SU-DHL-6 (cell line): Measurements from ENCODE around the gene KNTC1.
"Not testable (repeated sequence)": the region's sequence is repeated elsewhere in the genome, so short reads cannot be mapped to it uniquely, and the experiment has no call there.

Experiments used
- H2AFZ ChIP-seq: fragments of 200-600 bp; sonication (generic); 2 replicates; pipeline ENCODE4 v1.6.1; 2014; ENCODE audit warnings: low read depth, mild to moderate bottlenecking, moderate library complexity, mixed read lengths, antibody characterized with exemption, low read length; ENCODE audit not compliant: severe bottlenecking
- H3F3A ChIP-seq: fragments of 200-600 bp; shearing (Covaris generic); 2 replicates; pipeline ENCODE4 v1.6.0; 2016; ENCODE audit warnings: antibody characterized with exemption, mild to moderate bottlenecking; ENCODE audit not compliant: insufficient read depth
- H3K27ac ChIP-seq: fragments of 200-600 bp; sonication (generic); 2 replicates; pipeline ENCODE4 v1.5.1; 2016; ENCODE audit warnings: low read depth, mild to moderate bottlenecking, low read length, moderate library complexity, mixed read lengths
- H3K27me3 ChIP-seq: fragments of 200-600 bp; sonication (generic), shearing (Covaris generic); 2 replicates; pipeline ENCODE4 v1.6.0; 2014; ENCODE audit warnings: mild to moderate bottlenecking, low read length
- H3K36me3 ChIP-seq: fragments of 200-600 bp; sonication (generic); 2 replicates; pipeline ENCODE4 v1.6.1; 2014; ENCODE audit warnings: mild to moderate bottlenecking, low read length, mixed read lengths
- H3K4me2 ChIP-seq: fragments of 300-600, 200-600 bp; shearing (Covaris generic), sonication (generic); 2 replicates; pipeline ENCODE4 v1.6.0; 2014; ENCODE audit warnings: low read length, low read depth, mild to moderate bottlenecking; ENCODE audit not compliant: poor library complexity, severe bottlenecking
- H3K4me3 ChIP-seq: fragments of 200-600 bp; sonication (generic); 2 replicates; pipeline ENCODE4 v1.5.1; 2014; ENCODE audit warnings: antibody characterized with exemption, low read length, mild to moderate bottlenecking, mixed read lengths; ENCODE audit not compliant: insufficient read depth, poor library complexity, severe bottlenecking
- H3K79me2 ChIP-seq: fragments of 200-600 bp; sonication (generic); 2 replicates; pipeline ENCODE4 v1.6.1; 2014; ENCODE audit warnings: mild to moderate bottlenecking, low read length, moderate library complexity; ENCODE audit not compliant: insufficient read depth
- H3K9ac ChIP-seq: fragments of 200-600 bp; sonication (generic); 2 replicates; pipeline ENCODE4 v1.7.0; 2014; ENCODE audit warnings: mild to moderate bottlenecking, low read length
- H3K9me2 ChIP-seq: fragments of 200-600 bp; sonication (generic); replicated peaks from 2 replicates; pipeline ENCODE4 v1.6.1; 2014; ENCODE audit warnings: low read length; ENCODE audit not compliant: insufficient read depth
- H3K9me3 ChIP-seq: fragments of 200-600 bp; sonication (generic); 2 replicates; pipeline ENCODE4 v1.6.1; 2014; ENCODE audit warnings: low read length, mixed read lengths; ENCODE audit not compliant: insufficient read depth
- H4K20me1 ChIP-seq: fragments of 200-600 bp; sonication (generic); 2 replicates; pipeline ENCODE4 v1.6.1; 2014; ENCODE audit warnings: low read depth, mild to moderate bottlenecking, antibody characterized with exemption, low read length, moderate library complexity, mixed read lengths
- CTCF ChIP-seq: fragments of 200-600 bp; sonication (generic); IDR thresholded peaks from one replicate; pipeline ENCODE4 v1.5.1; 2017; ENCODE audit warnings: antibody characterized with exemption, mild to moderate bottlenecking, low read length, moderate library complexity; ENCODE audit not compliant: insufficient read depth, poor library complexity, severe bottlenecking
- EZH2phosphoT487 ChIP-seq: fragments of 200-600 bp; sonication (generic), shearing (Covaris generic); conservative IDR thresholded peaks from 2 replicates; pipeline ENCODE4 v1.6.1; 2018; ENCODE audit warnings: mild to moderate bottlenecking, antibody characterized with exemption, low read length, moderate library complexity, mixed read lengths

Gene KNTC1

DNA sequence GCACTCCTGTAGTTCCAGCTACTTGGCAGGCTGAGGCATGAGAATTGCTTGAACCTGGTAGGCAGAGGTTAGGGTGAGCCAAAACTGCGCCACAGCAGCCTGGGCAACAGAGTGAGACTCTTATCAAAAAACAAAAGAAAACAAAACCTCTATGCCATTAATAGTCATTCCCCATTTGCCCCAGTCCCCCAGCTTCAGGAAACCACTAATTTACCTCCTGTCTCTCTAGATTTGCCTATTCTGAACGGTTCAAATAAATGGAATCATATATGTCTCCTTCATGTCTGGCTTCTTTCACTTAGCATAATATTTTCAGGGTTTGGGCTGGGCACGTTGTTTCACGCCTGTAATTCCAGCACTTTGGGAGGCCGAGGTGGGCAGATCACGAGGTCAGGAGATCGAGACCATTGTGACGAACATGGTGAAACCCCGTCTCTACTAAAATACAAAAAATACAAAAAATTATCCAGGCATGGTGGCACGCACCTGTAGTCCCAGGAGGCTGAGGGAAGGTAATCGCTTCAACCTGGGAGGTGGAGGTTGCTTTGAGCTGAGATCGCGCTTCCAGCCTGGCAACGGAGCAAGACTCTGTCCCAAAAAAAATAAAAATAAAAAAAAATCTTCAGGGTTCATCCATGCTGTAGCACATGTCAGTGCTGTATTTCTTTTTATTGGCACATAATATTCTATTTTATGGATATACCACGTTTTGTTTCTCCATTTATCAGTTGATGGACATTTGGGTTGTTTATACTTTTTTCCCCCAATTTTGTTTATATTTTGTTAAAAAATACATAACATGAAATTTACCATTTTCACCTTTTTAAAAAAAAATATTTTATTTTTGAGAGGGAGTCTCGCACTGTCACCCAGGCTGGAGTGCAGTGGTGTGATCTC lies 31.9 kb downstream of the KNTC1 start:
- H3K27me3 ChIP-seq, result no peaks in the 10 kb centered on the region
- H3K9me3 ChIP-seq, result no peaks in the 10 kb centered on the region
- H3K9me2 ChIP-seq, result no peaks in the 10 kb centered on the region
- TF ChIP-seq EZH2phosphoT487 (no peak), CTCF (no peak)
- H3K9ac ChIP-seq, result no peak overlapping the region
- no peaks in the 10 kb centered on the region for H3F3A ChIP-seq
- H4K20me1 ChIP-seq, result no peaks in the 10 kb centered on the region
- H3K79me2 ChIP-seq, result no peaks in the 10 kb centered on the region
- H3K4me2 ChIP-seq, result no peak overlapping the region
- H3K27ac ChIP-seq, result no peak overlapping the region
- peaks cover 33% of the 10 kb centered on the region; the same call in 1 of the 2 replicates for H3K36me3 ChIP-seq
- H2AFZ ChIP-seq, result no peak overlapping the region
- no peak overlapping the region for H3K4me3 ChIP-seq

DNA sequence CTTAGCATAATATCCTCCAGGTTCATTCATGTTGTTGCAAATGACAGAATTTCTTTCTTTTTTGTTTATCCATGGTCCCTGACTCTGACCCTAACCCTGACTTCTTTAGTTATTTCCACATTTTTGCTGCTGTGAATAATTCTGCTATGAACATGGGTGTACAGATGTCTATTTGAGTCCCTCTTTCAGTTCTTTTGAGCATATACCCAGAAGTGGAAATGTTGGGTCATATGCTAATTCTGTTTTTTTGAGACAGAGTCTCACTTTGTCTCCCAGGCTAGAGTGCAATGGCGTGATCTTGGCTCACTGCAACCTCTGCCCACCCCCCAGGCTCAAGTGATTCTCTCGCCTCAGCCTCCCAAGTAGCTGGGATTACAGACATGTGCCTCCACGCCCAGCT lies 33.1 kb downstream of the KNTC1 start:
- Histone ChIP-seq H3K4me2 (no peak overlapping the region), H2AFZ (no peak overlapping the region), H3K9ac (no peak overlapping the region), H3K9me2 (no peaks in the 10 kb centered on the region), H3K27ac (no peak overlapping the region), H3F3A (no peaks in the 10 kb centered on the region), H3K79me2 (no peaks in the 10 kb centered on the region), H3K9me3 (no peaks in the 10 kb centered on the region), H3K27me3 (no peaks in the 10 kb centered on the region), H4K20me1 (no peaks in the 10 kb centered on the region), H3K4me3 (no peak overlapping the region), H3K36me3 (peaks cover 32% of the 10 kb centered on the region; the same call in 1 of the 2 replicates)
- TF ChIP-seq CTCF, result no peak
- TF ChIP-seq EZH2phosphoT487, result no peak

- Histone ChIP-seq H3K4me2 (no peak overlapping the region), H3K9me2 (no peaks in the 10 kb centered on the region), H4K20me1 (no peaks in the 10 kb centered on the region), H3K79me2 (no peaks in the 10 kb centered on the region), H3K27ac (no peak overlapping the region), H3K27me3 (no peaks in the 10 kb centered on the region), H3K9ac (no peak overlapping the region), H3K36me3 (peaks cover 25% of the 10 kb centered on the region; the same call in 1 of the 2 replicates), H3F3A (no peaks in the 10 kb centered on the region), H2AFZ (no peak overlapping the region), H3K9me3 (no peaks in the 10 kb centered on the region), H3K4me3 (no peak overlapping the region)
- TF ChIP-seq CTCF (no peak), EZH2phosphoT487 (no peak)
Measured at GRCh38 chr12:122563361-122563760, 36.3 kb downstream of the KNTC1 start.

GRCh38 chr12:122566816-122567215 lies 39.8 kb downstream of the KNTC1 start:
- H3K36me3 ChIP-seq, result peaks cover 34% of the 10 kb centered on the region; the same call in 1 of the 2 replicates
- H2AFZ ChIP-seq, H3F3A ChIP-seq, H4K20me1 ChIP-seq, H3K27me3 ChIP-seq, H3K27ac ChIP-seq, H3K9me3 ChIP-seq, H3K9ac ChIP-seq, H3K4me2 ChIP-seq, H3K9me2 ChIP-seq, H3K79me2 ChIP-seq, H3K4me3 ChIP-seq: not testable (repeated sequence)
